ENCODE measurements around the gene SERPINA1. TPM values are rescaled to one million over a fixed set of nuclear protein-coding genes. Genes with fewer than 3 reads are reported as not detected.

Gene SERPINA1
- total and polyA plus RNA-seq, 4 donors: 10,220 to 47,972 (median 25,583) TPM

DNA sequence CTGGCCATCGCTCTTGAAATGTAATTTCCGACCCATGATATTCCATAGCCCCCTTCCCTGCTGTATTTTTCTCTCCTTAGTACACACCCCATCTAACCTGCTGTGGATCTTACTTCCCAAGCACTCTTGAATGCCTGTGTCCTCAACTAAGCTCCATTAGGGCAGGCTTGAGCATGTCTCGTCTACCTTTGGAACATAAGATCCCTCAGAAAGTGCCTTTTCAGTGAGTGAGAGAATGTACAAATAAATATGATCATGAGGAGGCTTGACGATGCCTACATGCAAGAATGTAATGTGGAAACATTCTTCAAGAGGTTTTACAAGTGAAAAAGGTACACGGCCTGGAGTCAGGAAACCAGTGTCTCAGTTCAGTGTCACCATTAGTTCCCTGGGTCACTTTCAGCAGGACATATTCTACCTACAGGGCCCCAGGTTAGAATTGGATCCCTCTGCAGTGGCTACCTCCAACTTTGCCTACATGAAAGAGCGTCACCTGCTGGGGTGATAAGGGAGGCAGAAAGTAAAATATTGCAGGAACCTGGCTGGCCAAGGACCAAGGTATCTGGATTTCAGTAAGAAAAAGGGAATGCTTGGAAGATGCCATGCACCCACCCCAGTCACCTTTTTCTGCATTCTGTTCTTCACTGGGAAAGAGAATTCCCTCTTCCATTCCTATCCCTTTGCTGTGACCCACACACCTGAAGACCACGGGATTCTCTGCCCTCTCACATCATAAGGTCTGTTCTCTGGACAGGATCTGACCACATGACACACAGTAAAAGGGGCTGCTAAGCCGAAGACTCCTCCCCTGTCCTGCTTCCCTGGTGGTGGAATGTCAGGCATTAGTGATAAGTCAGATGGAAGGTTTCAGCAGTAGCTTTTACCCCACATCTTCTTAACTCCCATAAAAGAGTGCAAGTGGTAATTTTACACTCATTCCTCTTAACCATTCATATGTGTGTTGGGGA lies 24.6 kb upstream of the SERPINA1 start:
- no peaks in the 10 kb centered on the region for H3K9me3 ChIP-seq (ENCODE audit: control insufficient read depth in 4 of 4, low read length in 3 of 4)
- TF ChIP-seq FOXA1 (IDR thresholded peaks at IDR 0.05): no peak
- TF ChIP-seq TAF1 (conservative IDR thresholded peaks at IDR 0.05): no peak
- peak; percentile 93 to 95 for TF ChIP-seq RAD21 (IDR thresholded peaks at IDR 0.05)
- TF ChIP-seq, protein P1, sequence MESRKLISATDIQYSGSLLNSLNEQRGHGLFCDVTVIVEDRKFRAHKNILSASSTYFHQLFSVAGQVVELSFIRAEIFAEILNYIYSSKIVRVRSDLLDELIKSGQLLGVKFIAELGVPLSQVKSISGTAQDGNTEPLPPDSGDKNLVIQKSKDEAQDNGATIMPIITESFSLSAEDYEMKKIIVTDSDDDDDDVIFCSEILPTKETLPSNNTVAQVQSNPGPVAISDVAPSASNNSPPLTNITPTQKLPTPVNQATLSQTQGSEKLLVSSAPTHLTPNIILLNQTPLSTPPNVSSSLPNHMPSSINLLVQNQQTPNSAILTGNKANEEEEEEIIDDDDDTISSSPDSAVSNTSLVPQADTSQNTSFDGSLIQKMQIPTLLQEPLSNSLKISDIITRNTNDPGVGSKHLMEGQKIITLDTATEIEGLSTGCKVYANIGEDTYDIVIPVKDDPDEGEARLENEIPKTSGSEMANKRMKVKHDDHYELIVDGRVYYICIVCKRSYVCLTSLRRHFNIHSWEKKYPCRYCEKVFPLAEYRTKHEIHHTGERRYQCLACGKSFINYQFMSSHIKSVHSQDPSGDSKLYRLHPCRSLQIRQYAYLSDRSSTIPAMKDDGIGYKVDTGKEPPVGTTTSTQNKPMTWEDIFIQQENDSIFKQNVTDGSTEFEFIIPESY (IDR thresholded peaks at IDR 0.05): no peak
- TF ChIP-seq GABPA (IDR thresholded peaks at IDR 0.05 in 1 of 2, conservative IDR thresholded peaks at IDR 0.05 in 1 of 2): no peak
- peak; percentile 20 to 33 for TF ChIP-seq HNF4A (conservative IDR thresholded peaks at IDR 0.05)
- TF ChIP-seq, protein P2, sequence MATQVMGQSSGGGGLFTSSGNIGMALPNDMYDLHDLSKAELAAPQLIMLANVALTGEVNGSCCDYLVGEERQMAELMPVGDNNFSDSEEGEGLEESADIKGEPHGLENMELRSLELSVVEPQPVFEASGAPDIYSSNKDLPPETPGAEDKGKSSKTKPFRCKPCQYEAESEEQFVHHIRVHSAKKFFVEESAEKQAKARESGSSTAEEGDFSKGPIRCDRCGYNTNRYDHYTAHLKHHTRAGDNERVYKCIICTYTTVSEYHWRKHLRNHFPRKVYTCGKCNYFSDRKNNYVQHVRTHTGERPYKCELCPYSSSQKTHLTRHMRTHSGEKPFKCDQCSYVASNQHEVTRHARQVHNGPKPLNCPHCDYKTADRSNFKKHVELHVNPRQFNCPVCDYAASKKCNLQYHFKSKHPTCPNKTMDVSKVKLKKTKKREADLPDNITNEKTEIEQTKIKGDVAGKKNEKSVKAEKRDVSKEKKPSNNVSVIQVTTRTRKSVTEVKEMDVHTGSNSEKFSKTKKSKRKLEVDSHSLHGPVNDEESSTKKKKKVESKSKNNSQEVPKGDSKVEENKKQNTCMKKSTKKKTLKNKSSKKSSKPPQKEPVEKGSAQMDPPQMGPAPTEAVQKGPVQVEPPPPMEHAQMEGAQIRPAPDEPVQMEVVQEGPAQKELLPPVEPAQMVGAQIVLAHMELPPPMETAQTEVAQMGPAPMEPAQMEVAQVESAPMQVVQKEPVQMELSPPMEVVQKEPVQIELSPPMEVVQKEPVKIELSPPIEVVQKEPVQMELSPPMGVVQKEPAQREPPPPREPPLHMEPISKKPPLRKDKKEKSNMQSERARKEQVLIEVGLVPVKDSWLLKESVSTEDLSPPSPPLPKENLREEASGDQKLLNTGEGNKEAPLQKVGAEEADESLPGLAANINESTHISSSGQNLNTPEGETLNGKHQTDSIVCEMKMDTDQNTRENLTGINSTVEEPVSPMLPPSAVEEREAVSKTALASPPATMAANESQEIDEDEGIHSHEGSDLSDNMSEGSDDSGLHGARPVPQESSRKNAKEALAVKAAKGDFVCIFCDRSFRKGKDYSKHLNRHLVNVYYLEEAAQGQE (IDR thresholded peaks at IDR 0.05): no peak
- TF ChIP-seq, protein P3, sequence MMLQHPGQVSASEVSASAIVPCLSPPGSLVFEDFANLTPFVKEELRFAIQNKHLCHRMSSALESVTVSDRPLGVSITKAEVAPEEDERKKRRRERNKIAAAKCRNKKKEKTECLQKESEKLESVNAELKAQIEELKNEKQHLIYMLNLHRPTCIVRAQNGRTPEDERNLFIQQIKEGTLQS (IDR thresholded peaks at IDR 0.05): no peak
- TF ChIP-seq, protein P4, sequence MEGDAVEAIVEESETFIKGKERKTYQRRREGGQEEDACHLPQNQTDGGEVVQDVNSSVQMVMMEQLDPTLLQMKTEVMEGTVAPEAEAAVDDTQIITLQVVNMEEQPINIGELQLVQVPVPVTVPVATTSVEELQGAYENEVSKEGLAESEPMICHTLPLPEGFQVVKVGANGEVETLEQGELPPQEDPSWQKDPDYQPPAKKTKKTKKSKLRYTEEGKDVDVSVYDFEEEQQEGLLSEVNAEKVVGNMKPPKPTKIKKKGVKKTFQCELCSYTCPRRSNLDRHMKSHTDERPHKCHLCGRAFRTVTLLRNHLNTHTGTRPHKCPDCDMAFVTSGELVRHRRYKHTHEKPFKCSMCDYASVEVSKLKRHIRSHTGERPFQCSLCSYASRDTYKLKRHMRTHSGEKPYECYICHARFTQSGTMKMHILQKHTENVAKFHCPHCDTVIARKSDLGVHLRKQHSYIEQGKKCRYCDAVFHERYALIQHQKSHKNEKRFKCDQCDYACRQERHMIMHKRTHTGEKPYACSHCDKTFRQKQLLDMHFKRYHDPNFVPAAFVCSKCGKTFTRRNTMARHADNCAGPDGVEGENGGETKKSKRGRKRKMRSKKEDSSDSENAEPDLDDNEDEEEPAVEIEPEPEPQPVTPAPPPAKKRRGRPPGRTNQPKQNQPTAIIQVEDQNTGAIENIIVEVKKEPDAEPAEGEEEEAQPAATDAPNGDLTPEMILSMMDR (IDR thresholded peaks at IDR 0.05; ENCODE audit: low read depth, low read length, missing input control): peak; percentile 80
- no peak for TF ChIP-seq HNF4G (IDR thresholded peaks at IDR 0.05)
- TF ChIP-seq NR2F2 (IDR thresholded peaks at IDR 0.05): no peak
- TF ChIP-seq YY1 (IDR thresholded peaks at IDR 0.05): peak; percentile 45
- TF ChIP-seq JUND (IDR thresholded peaks at IDR 0.05): no peak
- TF ChIP-seq EGR1 (IDR thresholded peaks at IDR 0.05; ENCODE audit: low read depth in 2 of 2): no peak
- TF ChIP-seq FOXA2 (IDR thresholded peaks at IDR 0.05): no peak
- peak; percentile 33 to 42 for TF ChIP-seq RXRA (IDR thresholded peaks at IDR 0.05)
- TF ChIP-seq, protein P5, sequence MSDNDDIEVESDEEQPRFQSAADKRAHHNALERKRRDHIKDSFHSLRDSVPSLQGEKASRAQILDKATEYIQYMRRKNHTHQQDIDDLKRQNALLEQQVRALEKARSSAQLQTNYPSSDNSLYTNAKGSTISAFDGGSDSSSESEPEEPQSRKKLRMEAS (IDR thresholded peaks at IDR 0.05): no peak
- TF ChIP-seq SP1 (IDR thresholded peaks at IDR 0.05): peak; percentile 27
- DNase-seq (ENCODE audit: low spot score): no peak
- WGBS: 53% methylated on average over 8 of the region's 8 CpGs
- no peaks in the 10 kb centered on the region for H3K36me3 ChIP-seq (ENCODE audit: control insufficient read depth in 4 of 4, insufficient read depth in 3 of 4, low read depth in 1 of 4, low read length in 3 of 4)
- peak overlapping the region; percentile 58 to 77 for H3K27ac ChIP-seq (ENCODE audit: low read depth in 1 of 2, low read length in 2 of 2)
- peak overlapping the region in 1 of 2 donors; percentile 41 for H3K9ac ChIP-seq (ENCODE audit: low read depth in 1 of 2, low read length in 2 of 2)
- peaks cover 1 to 31% (median 25%) of the 10 kb centered on the region in 4 donors for H3K4me1 ChIP-seq (ENCODE audit: control insufficient read depth in 4 of 4, insufficient read depth in 4 of 4, low read length in 3 of 4)
- H3K4me3 ChIP-seq (ENCODE audit: low read depth in 1 of 3, low read length in 3 of 3): peak overlapping the region in 2 of 3 donors; percentile 5 to 10
- no peaks in the 10 kb centered on the region for H3K27me3 ChIP-seq (ENCODE audit: control insufficient read depth in 4 of 4, insufficient read depth in 4 of 4, low read length in 3 of 4)
